HG03196 (cell line): Measurements from ENCODE around the gene SEMA3D.

Experiments
- ATAC-seq: cut with Tn5 transposase; IDR thresholded peaks from one replicate; pipeline ENCODE4 v1.9.1; 2021; ENCODE audit not compliant: unreplicated experiment

SEMA3D gene

DNA sequence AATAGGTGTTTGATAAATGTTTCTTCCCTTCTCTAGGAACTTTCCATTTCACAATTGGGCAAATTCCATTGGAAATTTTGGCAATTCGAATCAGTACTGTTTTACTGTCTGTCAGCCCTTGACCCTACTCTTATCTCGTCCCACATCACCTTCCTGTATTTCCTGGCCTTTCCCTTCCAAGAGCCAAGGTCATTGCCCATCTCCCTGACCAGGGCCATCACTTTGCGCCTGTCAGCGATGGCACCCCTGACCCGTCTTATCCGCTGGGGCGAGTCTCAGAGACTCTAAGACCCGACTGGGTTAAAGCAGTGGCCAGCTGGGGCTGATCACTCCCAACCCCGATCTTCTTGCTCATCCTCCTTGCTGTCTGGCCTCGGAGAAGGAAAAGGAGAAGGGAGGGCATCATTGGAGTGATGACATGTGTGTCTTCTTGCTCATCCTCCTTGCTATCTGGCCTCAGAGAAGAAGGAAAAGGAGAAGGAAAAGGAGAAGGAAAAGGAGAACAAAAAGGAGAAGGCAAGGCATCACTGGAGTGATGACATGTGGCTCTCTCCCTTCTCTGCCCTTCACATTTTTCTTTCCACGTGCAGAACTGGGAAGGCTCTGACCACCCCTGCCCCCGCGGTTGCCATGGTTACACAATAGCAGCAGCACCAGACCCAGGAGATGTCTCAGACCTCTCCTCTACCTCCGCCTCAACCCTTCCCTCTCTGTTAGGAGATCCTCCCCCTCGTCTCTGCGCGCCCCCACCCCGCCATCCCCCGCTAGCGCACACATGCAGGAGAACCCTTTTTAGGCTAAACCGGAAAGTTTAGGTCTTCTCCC is 2.0 kb downstream of the SEMA3D start:
- ATAC-seq = no peak

DNA sequence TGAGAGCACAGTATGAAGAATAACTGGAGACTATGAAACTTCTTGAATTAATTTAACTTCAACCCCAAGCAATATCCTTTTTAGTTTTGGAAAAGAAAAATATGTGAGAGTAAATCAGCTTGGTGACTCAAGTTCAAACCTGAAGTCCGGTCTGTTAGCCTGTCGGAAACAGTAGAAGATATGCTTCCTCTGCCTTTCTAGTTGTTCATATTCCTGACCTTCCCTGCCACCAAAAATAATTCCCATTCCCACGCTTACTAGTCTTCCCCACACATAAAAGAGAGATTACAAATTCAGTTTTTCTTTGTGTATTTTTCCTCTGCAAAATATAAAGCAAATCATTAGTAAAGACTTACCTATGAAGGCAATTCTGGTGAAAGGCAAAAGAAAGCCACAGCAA is 3.6 kb downstream of the SEMA3D start:
- ATAC-seq = no peak

DNA sequence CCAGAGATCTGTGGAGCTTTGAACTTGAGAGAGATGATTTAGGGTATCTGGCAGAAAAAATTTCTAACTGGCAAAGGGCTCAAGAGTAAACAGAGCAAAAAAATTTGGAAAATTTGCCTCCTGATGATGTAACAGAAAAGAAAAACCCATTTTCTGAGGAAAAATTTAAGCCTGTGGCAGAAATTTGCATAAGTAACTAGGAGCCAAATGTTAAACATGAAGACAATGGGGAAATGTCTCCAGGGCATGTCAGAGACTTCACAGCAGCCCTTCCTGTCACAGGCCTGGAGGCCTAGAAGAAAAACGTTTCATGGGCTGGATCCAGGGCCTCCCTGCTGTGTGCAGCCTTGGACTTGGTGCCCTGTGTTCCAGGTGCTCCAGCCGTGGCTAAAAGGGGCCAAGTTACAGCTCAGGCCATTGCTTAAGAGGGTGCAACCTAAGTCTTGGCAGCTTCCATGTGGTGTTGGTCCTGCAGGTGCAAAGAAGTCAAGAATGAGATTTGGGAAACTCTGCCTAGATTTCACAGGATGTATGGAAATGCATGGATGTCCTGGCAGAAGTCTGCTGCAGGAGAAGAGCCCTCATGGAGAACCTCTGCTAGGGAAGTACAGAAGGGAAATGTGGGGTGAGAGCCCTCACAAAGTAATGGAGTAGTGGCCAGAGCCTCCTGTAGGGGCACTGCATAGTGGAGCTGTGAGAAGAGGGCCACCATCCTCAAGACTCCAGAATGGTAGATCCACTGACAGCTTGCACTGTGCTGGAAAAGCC is 8.1 kb downstream of the SEMA3D start:
- no peak for ATAC-seq

DNA sequence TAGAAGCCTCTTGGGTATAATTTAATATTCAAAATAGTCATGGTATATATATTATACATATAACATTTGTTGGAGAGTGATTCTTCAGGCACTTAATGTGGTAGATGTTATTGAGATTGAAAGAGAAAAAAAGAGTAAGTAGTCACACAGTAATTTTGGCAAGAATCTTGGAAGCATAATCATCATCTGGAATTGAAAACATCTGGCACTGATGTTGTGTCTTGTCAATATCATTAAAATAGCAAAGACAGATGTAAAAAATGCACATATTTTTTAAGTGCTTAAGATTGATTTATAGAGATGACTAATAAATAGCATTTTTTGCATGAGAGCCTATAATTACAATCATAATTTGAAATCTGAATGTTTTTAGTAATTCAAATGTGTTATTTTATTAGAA is 9.5 kb downstream of the SEMA3D start:
- ATAC-seq = no peak

DNA sequence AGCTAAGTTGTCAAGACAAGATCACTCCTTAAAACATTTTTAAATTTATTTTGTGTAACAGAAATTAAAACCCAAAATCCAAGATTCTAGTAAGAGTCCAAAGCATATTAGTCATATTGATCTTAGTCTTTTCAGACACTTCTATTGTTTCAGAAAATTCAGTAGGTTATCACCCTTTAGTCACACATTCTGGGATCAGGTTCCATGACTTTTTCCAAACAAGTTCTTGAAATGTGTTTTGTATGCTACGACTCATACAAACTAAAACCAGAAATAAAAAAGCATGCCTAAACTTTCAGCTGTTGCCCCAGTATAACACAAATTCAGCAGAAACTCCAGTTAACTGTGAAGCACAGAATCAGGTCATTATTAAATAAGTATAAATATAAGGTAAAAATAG is 10.7 kb downstream of the SEMA3D start:
- no peak for ATAC-seq

DNA sequence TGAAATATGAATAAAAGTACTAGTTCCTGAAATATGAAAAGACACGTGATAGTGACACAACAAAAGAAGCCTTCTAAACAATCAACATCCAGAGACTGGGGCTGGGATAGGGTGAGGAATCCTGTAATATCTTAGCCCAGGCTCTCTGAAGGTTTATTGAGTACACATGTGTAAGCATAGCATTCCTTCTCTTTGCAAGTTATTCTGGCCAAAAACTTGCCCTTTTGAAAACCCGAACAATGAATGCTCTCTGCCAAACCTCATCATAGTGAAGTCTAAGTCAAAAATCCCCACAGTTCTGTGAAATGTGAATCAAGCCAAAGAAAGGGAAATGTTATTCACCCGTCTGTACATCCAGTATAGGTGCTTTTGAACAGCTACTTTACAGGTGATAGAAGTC is 11.6 kb downstream of the SEMA3D start:
- no peak for ATAC-seq

DNA sequence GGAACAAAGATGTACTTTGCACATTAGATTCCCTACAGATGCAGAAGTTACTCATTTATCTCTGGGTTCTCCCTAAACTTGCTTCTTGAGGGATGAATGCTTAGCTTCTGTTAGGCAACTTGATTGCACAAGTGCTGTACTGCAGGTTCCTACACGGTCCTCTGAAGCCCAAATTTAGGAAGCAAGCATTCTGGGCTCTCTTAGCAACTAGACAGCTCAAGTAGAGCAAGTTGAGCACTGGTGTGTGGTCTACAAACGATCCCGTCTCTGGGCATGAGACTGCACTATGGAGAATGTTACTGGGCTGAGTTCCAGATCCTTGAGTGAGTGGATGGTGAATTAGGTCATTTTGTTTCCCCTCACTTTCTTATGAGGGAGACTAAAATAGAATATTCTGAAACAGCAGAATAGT is 14.3 kb downstream of the SEMA3D start:
- ATAC-seq = no peak

DNA sequence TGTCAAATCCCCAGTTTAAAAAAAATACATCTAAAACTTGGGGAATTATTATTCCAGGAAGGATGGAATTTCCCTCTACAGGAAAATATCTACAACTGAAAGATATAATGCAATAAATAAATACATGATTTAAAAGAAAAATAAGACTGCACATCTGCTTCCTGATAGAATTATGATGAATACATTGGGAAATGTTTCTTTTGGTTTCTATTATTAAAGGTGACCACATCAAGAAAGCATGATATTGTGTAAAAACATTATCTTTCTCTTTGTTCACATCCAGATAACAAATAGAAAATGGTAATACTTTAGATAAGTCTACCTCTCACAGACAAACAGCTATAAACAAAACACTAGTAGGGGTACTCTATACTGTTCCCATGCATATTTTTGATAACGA is 19.2 kb downstream of the SEMA3D start:
- no peak for ATAC-seq

DNA sequence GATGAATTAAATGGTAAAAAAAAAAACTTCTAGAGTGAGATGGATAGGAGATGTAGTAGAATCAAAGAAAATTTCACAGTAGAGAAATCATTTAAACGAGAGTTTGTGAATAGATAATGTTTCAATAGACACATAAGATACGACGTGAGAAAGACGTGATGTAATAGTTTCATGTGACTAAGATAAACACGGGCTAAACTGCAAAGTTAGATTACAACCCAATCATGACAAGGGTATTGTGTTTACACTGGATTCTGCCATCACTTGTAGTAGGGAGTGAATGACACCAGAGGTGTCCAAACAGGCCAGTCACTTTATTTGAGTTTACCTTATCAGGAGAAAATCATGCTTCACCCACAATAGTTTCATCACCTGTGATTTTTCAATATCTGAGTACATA is 21.6 kb downstream of the SEMA3D start:
- no peak for ATAC-seq

DNA sequence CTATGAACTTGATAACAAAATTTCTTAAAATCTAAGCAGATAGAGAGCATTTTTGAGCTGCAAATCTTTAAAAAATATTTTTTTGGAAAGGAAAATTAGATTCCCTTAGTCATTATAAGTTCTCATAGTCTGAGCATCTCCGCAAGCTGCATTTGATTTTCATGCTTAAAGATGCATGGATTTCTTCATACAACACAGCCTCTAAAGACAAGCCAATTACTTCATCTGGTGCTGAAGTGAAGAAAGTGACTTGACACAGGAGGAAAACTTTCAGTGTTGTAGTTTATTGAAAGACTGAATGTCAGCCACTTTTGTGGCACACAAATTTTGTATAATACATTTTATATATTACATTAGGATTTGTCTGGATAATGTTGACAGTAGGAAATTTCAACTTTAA is 22.5 kb downstream of the SEMA3D start:
- no peak for ATAC-seq

DNA sequence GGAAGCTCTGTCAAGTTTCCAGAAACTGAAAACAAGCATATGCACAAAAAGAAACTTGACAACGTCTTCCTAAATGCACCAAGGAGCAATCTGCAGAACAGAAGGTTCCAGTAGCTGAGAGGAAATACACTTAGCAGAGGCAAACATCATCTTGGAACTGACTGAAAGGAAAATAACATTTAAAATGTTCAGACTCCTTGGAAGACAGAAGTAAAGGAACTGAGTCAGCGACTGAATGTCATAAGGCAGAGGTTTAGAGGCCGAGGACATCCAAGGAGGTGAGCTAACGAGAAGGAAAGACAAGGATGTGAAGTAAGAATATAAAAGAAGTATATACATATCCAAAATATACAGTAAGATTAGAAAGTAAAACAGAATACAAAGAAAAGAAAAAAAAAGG is 24.1 kb downstream of the SEMA3D start:
- no peak for ATAC-seq

DNA sequence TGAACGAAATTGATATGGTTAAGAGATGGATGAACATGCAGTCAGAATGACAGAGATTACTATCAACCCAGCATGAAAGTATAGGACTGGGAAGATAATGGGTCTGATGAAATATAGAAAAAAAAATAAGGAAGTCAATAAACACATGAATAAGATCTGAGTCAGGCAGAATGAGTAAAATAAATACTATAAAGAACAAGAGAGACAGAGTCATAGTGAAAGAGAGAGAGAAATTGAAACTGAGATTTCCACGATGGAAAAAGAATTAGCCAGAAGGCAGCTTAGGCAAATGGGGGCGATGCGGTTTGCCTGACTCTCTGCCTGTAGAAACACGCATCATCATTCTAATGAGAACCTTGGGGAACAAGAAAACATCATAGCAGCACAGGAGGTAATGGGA is 26.6 kb downstream of the SEMA3D start:
- ATAC-seq = peak; percentile 92

DNA sequence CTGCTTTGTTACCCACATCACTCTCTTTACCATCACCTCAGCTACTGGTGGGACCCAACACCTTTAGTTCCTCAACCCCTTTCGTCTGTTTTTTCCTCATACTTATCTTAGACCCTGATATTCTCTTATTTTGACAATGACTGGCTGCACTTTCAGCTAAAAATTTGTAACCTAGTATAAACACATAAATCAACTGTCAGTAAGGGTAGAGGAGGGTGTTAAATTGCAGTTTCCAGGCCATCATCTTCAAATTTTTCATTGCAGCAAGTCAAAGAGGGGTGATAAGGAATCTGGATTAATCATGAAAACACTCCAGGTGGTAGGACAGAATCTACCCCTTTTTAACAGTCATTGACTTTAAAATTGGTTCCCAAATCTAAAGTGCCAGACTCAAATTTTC is 27.9 kb downstream of the SEMA3D start:
- no peak for ATAC-seq

DNA sequence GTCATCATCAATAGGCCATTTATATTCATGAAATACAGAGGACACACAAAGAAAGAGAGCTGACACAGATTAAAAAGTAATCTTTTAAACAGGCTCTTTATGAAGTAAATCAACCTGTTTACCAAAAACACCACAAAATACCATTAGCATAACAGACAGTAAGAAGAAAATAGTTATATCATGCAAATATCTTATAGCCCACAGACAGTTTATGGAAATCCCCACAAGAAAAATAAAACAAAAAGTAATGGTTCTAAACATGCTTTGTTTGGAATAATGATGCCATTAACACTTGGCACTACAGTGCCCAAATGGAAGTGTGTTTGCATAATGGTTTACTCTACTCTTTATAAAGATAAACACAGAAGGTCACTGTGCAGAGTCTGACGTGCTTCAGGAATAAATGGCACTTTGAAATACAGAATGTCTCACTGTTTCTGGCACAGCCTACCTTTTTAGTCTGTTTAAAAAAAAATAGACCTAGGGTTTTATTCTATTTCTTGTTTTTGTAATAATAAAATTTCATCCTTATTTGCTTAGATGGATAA is 30.1 kb downstream of the SEMA3D start:
- ATAC-seq = no peak

DNA sequence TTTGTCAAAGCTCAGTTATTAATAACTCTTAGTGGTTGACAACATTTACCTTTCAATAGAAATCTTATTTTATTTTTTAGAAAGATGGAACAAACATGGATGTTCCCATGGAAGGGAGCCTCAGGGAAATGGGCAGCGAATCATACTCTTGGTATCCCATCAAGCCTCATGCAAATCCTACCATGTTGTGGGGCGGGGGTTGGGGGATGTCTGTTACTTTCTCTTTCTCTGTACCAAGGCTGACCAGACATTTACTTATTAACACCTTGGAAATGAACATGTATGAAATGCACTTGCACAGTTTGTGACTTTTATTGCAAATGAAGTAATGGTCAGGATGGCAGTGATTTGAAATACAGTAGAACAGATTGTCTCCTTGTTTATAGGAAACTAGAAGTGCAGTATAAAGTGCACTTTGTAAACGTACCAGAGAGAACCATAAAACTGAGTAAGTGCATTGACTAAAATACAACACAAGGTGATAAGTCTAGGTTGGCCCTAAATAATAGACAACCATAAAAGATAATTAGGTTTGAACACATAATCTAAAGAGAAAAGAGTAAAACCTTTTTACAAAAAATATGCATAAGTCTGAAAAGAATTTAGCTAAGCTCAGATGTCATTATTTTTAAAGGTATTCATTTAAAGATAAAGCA is 32.4 kb downstream of the SEMA3D start:
- ATAC-seq = no peak

DNA sequence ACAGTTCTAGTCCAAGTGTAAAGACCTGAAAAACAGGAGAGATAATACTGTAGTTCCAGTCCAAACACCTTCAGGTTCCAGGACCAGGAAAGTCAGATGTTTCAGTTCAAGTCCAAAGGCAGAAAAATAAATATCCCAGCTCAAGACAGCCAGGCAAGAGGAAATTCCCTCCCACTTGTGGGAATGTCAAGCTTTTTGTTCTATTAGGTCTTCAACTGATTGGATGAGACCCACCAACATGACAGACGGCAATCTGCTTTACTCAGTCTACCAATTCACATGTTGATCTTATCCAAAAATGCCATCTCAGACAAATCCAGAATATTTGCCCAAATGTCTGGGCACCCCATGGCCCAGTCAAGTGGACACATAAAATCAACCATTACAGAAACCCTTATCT is 33.1 kb downstream of the SEMA3D start:
- ATAC-seq = no peak

DNA sequence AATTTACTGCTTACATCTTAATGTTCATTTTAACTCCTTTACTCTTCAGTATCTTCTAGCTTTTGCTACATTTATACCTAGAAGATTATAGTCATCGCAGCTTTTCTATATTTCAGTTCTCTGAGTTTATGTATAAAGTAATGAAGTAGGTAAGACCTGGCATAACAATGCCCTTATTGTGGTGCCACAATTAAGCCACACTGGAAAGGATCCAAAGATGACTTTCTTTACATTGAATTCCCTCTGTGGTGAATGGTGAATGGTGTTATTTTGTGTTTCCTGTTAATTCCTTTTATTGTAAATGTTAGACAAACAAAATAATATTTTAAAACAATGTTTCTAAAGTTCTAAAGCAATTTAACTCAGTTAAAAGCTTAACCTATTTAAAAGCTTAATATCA is 36.2 kb downstream of the SEMA3D start:
- no peak for ATAC-seq

DNA sequence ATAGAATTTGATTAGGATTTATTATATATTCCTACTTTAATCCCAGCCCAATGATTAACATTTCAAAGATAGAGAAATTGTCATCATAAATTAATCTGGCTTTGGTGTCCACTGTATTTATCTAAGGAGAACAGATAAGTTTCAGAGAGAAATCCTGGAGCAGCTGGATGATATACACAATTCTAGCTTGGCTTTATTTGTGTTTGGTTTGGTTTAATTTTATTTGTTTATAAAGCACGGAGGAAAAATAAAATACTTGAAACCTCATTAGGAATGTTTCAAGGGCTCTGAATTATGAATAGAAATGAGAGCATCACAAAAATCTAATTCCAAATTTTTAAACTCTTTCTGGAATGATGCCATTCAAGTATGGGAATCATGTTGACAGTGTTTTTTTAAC is 42.1 kb downstream of the SEMA3D start:
- ATAC-seq = no peak

DNA sequence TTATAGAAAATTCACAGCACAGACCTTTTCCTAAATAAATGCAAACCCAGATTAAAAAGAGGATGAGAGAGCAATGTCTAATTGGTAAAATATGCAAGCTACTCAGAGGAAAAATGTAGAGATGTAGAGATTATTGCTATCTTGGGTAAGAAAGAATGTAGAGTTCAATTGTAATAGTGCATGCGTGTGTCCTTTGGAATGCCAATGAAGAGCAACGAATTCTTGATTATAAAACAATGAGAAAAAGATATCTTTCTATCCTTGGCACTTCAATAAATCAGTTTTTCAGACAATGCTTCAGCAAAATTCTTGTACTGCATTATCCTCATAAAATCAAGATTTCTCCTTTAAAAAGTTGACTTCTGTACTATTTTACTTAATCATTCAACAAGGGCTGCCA is 50.9 kb downstream of the SEMA3D start:
- no peak for ATAC-seq

DNA sequence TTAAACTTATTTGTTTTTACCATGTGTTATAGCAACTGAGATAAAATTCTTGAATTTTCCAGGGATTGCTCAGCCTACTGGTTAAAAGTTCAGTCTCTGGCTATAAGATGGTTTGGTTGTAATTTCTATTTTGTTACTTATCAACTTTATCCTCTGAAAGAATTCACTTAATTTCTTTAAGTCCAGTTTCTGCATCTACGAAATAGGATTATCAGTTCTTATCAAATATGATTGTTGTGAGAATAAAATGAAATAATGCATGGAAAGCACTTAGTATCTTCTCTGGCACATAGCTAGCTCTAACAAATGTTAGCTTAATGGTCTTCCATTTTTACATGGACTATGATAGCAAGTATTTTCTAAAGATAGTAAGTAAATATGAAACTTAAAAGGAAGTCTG is 53.3 kb downstream of the SEMA3D start:
- no peak for ATAC-seq

DNA sequence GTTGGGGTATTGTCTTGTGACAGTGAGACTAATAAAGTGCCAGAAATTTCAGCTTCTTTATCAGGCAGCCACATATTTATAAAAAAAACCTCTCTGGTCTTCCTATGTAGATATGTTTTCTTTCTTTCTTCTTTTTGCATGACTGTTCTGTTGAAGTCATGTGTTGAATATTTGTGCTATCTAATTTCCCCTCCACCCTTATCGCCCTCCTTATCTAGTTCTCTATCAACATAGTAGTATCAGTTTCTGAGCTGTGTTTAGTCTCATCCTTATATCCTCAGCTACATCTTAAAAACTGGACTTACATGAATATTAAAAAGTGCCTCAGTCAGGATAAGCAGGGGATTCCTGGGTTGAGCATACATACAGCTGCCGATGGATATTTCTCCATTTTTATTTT is 53.9 kb downstream of the SEMA3D start:
- ATAC-seq = no peak

DNA sequence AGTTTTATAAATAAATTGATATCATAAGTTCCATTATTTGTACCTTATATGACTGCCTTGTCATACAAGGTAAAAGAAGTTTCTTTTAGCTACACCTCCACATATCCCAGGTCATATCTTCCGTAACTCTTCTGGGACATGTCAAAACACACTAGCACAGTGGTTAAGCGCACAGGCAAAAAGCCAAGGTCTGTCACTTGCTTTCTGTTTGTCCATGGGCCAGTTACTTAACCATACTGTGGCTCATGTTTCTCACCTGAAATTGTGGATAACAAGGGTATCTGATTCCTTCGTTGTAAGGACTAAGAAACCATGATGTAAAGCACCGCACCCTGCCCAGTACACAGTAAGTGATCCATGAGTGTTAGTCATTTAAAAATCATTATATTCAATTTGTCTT is 56.2 kb downstream of the SEMA3D start:
- ATAC-seq = no peak
